ENCODE measurements around the gene HAGHL.

Gene HAGHL

GRCh38 chr16:759110-759910, 32.4 kb downstream of the HAGHL start:
- DNase-seq (ENCODE audit: low spot score) = no peak

- DNase-seq (ENCODE audit: low spot score) = no peak
Observed at GRCh38 chr16:760065-760464, 33.2 kb downstream of the HAGHL start.

- no peak for DNase-seq (ENCODE audit: low spot score)
Observed at GRCh38 chr16:760545-761343, 33.8 kb downstream of the HAGHL start, which contains the start of gene MSLN. Gene MSLN (plus strand): TSS chr16:760734. CDS start chr16:762681, 1,947 bp downstream.

DNA sequence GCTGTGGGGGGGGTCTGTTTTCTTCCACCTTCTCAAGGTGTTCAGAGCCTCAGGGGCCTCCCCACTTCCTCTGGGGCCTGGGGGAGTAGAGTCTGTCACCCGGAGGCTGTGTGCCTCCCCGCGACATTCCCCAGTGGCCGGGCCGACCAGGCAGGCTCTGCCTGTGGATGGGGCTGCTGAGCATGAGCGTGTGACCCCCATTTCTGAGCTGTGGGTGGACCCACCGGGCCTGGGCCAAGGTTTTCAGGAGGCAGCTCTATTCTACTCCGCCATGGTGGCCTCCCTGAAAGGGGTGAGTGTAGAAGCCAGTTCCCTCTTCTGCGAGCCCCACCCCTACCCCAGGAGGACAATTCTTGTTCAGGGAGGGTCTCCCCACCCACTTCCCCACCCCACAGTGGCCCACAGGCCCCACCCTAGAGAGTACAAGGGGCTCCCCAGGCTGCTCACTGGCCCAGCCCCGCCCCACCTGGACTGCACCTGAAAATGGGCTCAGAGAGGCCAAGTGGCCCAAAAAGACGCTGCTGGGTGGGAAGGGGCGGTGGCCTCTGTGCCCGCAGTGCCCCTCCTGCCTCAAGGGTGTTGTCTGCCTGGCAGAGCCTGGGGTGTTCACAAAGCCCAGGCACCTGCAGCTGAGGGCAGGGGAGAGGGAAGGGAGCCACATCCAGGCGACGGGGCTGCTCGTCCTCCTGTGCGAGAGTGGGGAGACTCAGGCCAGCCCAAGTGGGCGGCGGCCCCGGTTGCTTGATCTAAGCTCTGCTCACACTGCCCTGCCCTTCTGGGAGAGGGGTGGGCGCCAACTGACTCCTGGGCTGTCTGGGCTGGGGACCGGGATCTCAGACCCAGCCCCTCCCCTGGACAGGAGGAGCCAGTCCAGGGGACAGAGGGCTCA, 35.0 kb downstream of the HAGHL start:
- DNase-seq (ENCODE audit: low spot score) = no peak

DNA sequence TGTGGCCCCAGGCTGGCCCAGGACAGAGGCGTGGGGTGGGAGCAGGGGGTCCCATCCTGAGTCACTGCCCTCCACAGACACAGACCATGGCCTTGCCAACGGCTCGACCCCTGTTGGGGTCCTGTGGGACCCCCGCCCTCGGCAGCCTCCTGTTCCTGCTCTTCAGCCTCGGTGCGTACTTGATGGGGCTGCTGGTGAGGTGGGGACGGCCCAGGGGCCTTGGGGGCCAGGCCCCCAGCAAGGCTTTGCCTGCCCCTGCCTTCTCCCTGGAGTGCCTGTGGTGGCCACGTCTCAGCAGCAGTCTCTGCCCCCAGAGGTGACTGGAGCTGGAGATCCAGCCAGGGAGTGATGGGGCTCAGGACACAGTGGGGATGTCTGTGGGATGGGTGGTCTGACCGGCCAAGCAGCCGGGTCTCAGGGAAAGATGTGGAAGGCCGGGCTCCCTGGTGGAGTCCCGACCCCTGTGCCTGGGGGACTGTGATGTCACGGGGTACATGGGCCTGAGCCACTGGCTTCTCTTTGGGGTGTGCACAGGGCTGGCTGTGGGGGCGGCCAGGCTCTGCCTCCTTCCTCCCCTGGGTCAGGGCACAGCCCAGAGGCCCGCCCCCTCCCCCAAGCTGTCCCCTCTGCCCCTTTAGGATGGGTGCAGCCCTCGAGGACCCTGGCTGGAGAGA, 35.8 kb downstream of the HAGHL start:
- DNase-seq (ENCODE audit: low spot score) = no peak

GRCh38 chr16:763369-764183, 36.7 kb downstream of the HAGHL start:
- no peak for DNase-seq (ENCODE audit: low spot score)

- DNase-seq (ENCODE audit: low spot score) = no peak
Observed at GRCh38 chr16:764184-764750, 37.4 kb downstream of the HAGHL start.

DNA sequence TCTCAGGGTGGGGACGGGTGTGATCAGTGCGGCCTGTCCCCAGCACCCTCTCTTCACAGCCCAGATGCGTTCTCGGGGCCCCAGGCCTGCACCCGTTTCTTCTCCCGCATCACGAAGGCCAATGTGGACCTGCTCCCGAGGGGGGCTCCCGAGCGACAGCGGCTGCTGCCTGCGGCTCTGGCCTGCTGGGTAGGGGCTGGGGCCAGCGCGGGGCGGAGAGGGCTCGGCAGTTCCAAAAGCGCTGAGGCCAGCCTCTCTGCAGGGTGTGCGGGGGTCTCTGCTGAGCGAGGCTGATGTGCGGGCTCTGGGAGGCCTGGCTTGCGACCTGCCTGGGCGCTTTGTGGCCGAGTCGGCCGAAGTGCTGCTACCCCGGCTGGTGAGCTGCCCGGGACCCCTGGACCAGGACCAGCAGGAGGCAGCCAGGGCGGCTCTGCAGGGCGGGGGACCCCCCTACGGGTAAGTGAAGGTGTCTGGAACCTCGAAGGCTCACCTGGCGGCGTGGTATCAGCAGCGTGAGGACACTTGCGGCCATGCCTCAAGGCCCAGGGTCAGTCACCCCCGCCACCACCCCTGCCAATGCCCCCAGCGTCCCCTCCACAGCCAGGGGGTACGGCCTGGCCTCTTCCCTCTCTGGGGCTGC, 38.1 kb downstream of the HAGHL start:
- DNase-seq (ENCODE audit: low spot score) = no peak

DNA sequence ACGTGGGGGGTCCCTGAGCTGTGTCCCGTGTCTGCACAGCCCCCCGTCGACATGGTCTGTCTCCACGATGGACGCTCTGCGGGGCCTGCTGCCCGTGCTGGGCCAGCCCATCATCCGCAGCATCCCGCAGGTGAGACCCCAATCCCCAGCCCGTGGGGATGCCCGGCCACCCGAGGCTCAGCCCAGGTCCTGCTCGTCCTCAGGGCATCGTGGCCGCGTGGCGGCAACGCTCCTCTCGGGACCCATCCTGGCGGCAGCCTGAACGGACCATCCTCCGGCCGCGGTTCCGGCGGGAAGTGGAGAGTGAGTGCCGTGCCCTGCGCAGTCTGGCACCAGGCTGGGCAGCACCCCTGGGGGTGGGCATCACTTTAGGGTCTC, 38.6 kb downstream of the HAGHL start:
- no peak for DNase-seq (ENCODE audit: low spot score)

GRCh38 chr16:766008-766819, 39.3 kb downstream of the HAGHL start:
- no peak for DNase-seq (ENCODE audit: low spot score)

DNA sequence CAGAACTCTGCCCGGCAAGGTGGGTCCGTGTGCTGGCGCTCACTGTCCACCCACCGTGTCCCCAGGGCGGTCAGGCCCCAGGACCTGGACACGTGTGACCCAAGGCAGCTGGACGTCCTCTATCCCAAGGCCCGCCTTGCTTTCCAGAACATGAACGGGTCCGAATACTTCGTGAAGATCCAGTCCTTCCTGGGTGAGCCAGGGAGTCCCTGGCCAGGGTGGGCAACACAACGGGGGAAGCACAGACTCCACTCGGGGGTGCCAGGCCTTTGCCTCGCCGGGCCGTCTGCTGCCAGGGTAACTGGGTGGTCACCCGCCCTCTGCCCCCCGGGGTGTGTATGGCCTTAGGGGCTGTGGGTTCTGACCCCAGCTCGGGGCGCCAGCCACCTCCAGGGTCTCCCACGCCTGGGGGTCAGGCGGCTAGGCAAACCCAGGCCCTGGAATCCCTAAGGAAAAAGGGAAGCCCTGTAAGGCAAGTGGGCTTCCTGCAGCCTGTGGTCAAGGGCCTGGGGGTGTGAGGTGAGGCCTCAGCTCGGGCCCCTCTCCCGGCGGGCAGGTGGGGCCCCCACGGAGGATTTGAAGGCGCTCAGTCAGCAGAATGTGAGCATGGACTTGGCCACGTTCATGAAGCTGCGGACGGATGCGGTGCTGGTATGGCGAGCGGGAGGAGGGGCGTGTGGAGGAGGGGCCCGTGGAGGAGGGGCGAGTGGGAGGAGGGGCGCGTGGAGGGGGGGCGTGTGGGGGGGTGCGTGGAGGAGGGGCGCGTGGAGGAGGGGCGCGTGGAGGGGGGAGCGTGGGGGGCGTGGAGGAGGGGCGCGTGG, 40.1 kb downstream of the HAGHL start:
- DNase-seq (ENCODE audit: low spot score) = no peak

GRCh38 chr16:767743-768235, 40.9 kb downstream of the HAGHL start:
- no peak for DNase-seq (ENCODE audit: low spot score)

DNA sequence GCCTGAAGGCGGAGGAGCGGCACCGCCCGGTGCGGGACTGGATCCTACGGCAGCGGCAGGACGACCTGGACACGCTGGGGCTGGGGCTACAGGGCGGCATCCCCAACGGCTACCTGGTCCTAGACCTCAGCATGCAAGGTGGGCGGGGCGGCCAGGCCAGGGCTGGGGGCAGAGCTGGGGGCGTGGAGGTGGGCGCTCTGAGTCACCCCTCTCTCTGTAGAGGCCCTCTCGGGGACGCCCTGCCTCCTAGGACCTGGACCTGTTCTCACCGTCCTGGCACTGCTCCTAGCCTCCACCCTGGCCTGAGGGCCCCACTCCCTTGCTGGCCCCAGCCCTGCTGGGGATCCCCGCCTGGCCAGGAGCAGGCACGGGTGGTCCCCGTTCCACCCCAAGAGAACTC, 41.5 kb downstream of the HAGHL start:
- no peak for DNase-seq (ENCODE audit: low spot score)

GRCh38 chr16:769184-769784, 42.4 kb downstream of the HAGHL start:
- DNase-seq (ENCODE audit: low spot score) = no peak

GRCh38 chr16:769934-770333, 43.0 kb downstream of the HAGHL start:
- DNase-seq (ENCODE audit: low spot score) = no peak

GRCh38 chr16:770411-770810, 43.5 kb downstream of the HAGHL start:
- DNase-seq (ENCODE audit: low spot score) = no peak

DNA sequence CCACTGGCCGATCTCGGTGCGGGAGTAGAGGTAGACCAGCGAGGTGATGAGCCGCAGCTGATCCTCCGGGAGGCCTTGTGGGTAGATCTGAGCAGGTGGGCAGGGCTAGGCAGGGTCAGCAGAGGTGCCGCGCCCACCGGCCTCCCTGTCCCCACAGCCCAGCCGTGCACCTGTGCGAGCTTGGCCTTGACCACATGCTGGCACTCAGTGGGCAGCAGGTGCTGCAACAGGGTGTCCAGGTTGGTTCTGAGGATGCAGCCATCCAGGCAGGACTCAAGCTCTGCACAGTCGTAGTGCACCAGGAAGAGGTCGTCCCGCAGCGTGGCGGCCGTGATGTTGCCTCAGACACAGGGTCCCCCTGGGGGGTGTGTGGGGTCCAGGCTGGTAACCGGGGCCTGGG, 46.1 kb downstream of the HAGHL start:
- no peak for DNase-seq (ENCODE audit: low spot score)
